Measurements from ENCODE around the gene NRG4. TPM values are rescaled to one million over a fixed set of nuclear protein-coding genes. Genes with fewer than 3 reads are reported as not detected.

The NRG4 gene
- total RNA-seq (2014; rRNA removed; shearing (Covaris generic); ENCODE audit: low replicate concordance): not detected in 2 replicates

- DNase-seq: no peak
- H3K9ac ChIP-seq (ENCODE audit: low read length): no peak within 1 kb of the TSS
- H4K20me1 ChIP-seq (ENCODE audit: insufficient read depth, low read depth, low read length): no peaks in the 10 kb centered on the region
Observed at GRCh38 chr15:76011627-76012551, at the start of gene NRG4. Gene NRG4 (minus strand): TSS chr15:76012424. CDS start chr15:76011230, 1,194 bp downstream.

GRCh38 chr15:76061700-76062099 lies 49.5 kb upstream of the NRG4 start:
- Histone ChIP-seq H4K20me1 (ENCODE audit: insufficient read depth, low read depth, low read length) (no peaks in the 10 kb centered on the region), H3K4me3 (ENCODE audit: low read length) (no peak overlapping the region), H3K9ac (ENCODE audit: low read length) (no peak overlapping the region), H2AFZ (ENCODE audit: low read length) (no peak overlapping the region), H3K4me2 (ENCODE audit: low read depth, low read length, poor library complexity, severe bottlenecking) (no peak overlapping the region), H3K9me2 (replicated peaks; ENCODE audit: insufficient read depth, low read length) (no peaks in the 10 kb centered on the region), H3K79me2 (ENCODE audit: low read length) (no peaks in the 10 kb centered on the region), H3K9me3 (ENCODE audit: low read length) (no peaks in the 10 kb centered on the region), H3K4me1 (ENCODE audit: low read length) (peaks cover 7% of the 10 kb centered on the region), H3K27me3 (ENCODE audit: low read length) (no peaks in the 10 kb centered on the region), H3K27ac (ENCODE audit: low read length) (no peak overlapping the region), H3K36me3 (ENCODE audit: insufficient read depth, low read length) (no peaks in the 10 kb centered on the region)
- no peak for DNase-seq

More at GRCh38 chr15:76011627-76012551, at the start of gene NRG4:
- H3K9me3 ChIP-seq (ENCODE audit: low read length): no peaks in the 10 kb centered on the region
- no peak within 1 kb of the TSS for H3K4me3 ChIP-seq (ENCODE audit: low read length)
- no peak within 1 kb of the TSS for H3K27ac ChIP-seq (ENCODE audit: low read length)
- no peaks in the 10 kb centered on the region for H3K36me3 ChIP-seq (ENCODE audit: insufficient read depth, low read length)
- H3K4me1 ChIP-seq (ENCODE audit: low read length): no peaks in the 10 kb centered on the region
- H3K9me2 ChIP-seq (replicated peaks; ENCODE audit: insufficient read depth, low read length): no peaks in the 10 kb centered on the region
- H3K79me2 ChIP-seq (ENCODE audit: low read length): no peaks in the 10 kb centered on the region
- H3K27me3 ChIP-seq (ENCODE audit: low read length): no peaks in the 10 kb centered on the region
- no peak within 1 kb of the TSS for H2AFZ ChIP-seq (ENCODE audit: low read length)
- H3K4me2 ChIP-seq (ENCODE audit: low read depth, low read length, poor library complexity, severe bottlenecking): no peak within 1 kb of the TSS

- no peak overlapping the region for H3K4me2 ChIP-seq (ENCODE audit: low read depth, low read length, poor library complexity, severe bottlenecking)
- H3K27me3 ChIP-seq (ENCODE audit: low read length): no peaks in the 10 kb centered on the region
- peaks cover 10% of the 10 kb centered on the region for H3K4me1 ChIP-seq (ENCODE audit: low read length)
- no peaks in the 10 kb centered on the region for H3K36me3 ChIP-seq (ENCODE audit: insufficient read depth, low read length)
- no peak for DNase-seq
- no peak overlapping the region for H3K4me3 ChIP-seq (ENCODE audit: low read length)
- H3K27ac ChIP-seq (ENCODE audit: low read length): no peak overlapping the region
- H3K79me2 ChIP-seq (ENCODE audit: low read length): no peaks in the 10 kb centered on the region
- H2AFZ ChIP-seq (ENCODE audit: low read length): no peak overlapping the region
- no peaks in the 10 kb centered on the region for H3K9me2 ChIP-seq (replicated peaks; ENCODE audit: insufficient read depth, low read length)
- no peaks in the 10 kb centered on the region for H3K9me3 ChIP-seq (ENCODE audit: low read length)
- H3K9ac ChIP-seq (ENCODE audit: low read length): no peak overlapping the region
- no peaks in the 10 kb centered on the region for H4K20me1 ChIP-seq (ENCODE audit: insufficient read depth, low read depth, low read length)
Observed at GRCh38 chr15:76060118-76060989, 48.1 kb upstream of the NRG4 start.

GRCh38 chr15:76059320-76060117 lies 47.3 kb upstream of the NRG4 start, which contains the start of gene TMEM266:
Gene TMEM266 (plus strand): TSS chr15:76059985. CDS start chr15:76134264, 74,279 bp downstream.
- H2AFZ ChIP-seq (ENCODE audit: low read length): no peak within 1 kb of the TSS
- H3K27me3 ChIP-seq (ENCODE audit: low read length): no peaks in the 10 kb centered on the region
- no peak within 1 kb of the TSS for H3K4me2 ChIP-seq (ENCODE audit: low read depth, low read length, poor library complexity, severe bottlenecking)
- no peak within 1 kb of the TSS for H3K27ac ChIP-seq (ENCODE audit: low read length)
- H4K20me1 ChIP-seq (ENCODE audit: insufficient read depth, low read depth, low read length): no peaks in the 10 kb centered on the region
- no peaks in the 10 kb centered on the region for H3K9me3 ChIP-seq (ENCODE audit: low read length)
- no peaks in the 10 kb centered on the region for H3K36me3 ChIP-seq (ENCODE audit: insufficient read depth, low read length)
- peaks cover 10% of the 10 kb centered on the region for H3K4me1 ChIP-seq (ENCODE audit: low read length)
- H3K9me2 ChIP-seq (replicated peaks; ENCODE audit: insufficient read depth, low read length): no peaks in the 10 kb centered on the region
- H3K4me3 ChIP-seq (ENCODE audit: low read length): no peak within 1 kb of the TSS
- no peak within 1 kb of the TSS for H3K9ac ChIP-seq (ENCODE audit: low read length)
- DNase-seq: no peak
- no peaks in the 10 kb centered on the region for H3K79me2 ChIP-seq (ENCODE audit: low read length)

GRCh38 chr15:76058714-76059319 lies 46.6 kb upstream of the NRG4 start:
- no peak overlapping the region for H3K27ac ChIP-seq (ENCODE audit: low read length)
- H3K27me3 ChIP-seq (ENCODE audit: low read length): no peaks in the 10 kb centered on the region
- no peaks in the 10 kb centered on the region for H4K20me1 ChIP-seq (ENCODE audit: insufficient read depth, low read depth, low read length)
- H3K79me2 ChIP-seq (ENCODE audit: low read length): no peaks in the 10 kb centered on the region
- H3K4me3 ChIP-seq (ENCODE audit: low read length): no peak overlapping the region
- H3K36me3 ChIP-seq (ENCODE audit: insufficient read depth, low read length): no peaks in the 10 kb centered on the region
- H2AFZ ChIP-seq (ENCODE audit: low read length): no peak overlapping the region
- H3K9me3 ChIP-seq (ENCODE audit: low read length): no peaks in the 10 kb centered on the region
- H3K9me2 ChIP-seq (replicated peaks; ENCODE audit: insufficient read depth, low read length): no peaks in the 10 kb centered on the region
- H3K4me1 ChIP-seq (ENCODE audit: low read length): peaks cover 10% of the 10 kb centered on the region
- DNase-seq: no peak
- no peak overlapping the region for H3K9ac ChIP-seq (ENCODE audit: low read length)
- H3K4me2 ChIP-seq (ENCODE audit: low read depth, low read length, poor library complexity, severe bottlenecking): no peak overlapping the region

- H2AFZ ChIP-seq (ENCODE audit: low read length): no peak overlapping the region
- no peaks in the 10 kb centered on the region for H3K36me3 ChIP-seq (ENCODE audit: insufficient read depth, low read length)
Observed at GRCh38 chr15:76057332-76058000, 45.2 kb upstream of the NRG4 start.

GRCh38 chr15:76056931-76057330 lies 44.7 kb upstream of the NRG4 start:
- no peaks in the 10 kb centered on the region for H4K20me1 ChIP-seq (ENCODE audit: insufficient read depth, low read depth, low read length)
- no peaks in the 10 kb centered on the region for H3K79me2 ChIP-seq (ENCODE audit: low read length)
- H3K27me3 ChIP-seq (ENCODE audit: low read length): no peaks in the 10 kb centered on the region
- H2AFZ ChIP-seq (ENCODE audit: low read length): no peak overlapping the region
- no peak overlapping the region for H3K9ac ChIP-seq (ENCODE audit: low read length)
- H3K4me3 ChIP-seq (ENCODE audit: low read length): no peak overlapping the region
- no peaks in the 10 kb centered on the region for H3K36me3 ChIP-seq (ENCODE audit: insufficient read depth, low read length)
- H3K4me2 ChIP-seq (ENCODE audit: low read depth, low read length, poor library complexity, severe bottlenecking): no peak overlapping the region
- no peaks in the 10 kb centered on the region for H3K9me3 ChIP-seq (ENCODE audit: low read length)
- H3K27ac ChIP-seq (ENCODE audit: low read length): no peak overlapping the region
- H3K4me1 ChIP-seq (ENCODE audit: low read length): peaks cover 10% of the 10 kb centered on the region
- no peaks in the 10 kb centered on the region for H3K9me2 ChIP-seq (replicated peaks; ENCODE audit: insufficient read depth, low read length)
- DNase-seq: peak; percentile 53

More at GRCh38 chr15:76057332-76058000, 45.2 kb upstream of the NRG4 start:
- Histone ChIP-seq H3K4me3 (ENCODE audit: low read length) (no peak overlapping the region), H3K27me3 (ENCODE audit: low read length) (no peaks in the 10 kb centered on the region), H3K9me3 (ENCODE audit: low read length) (no peaks in the 10 kb centered on the region), H3K4me2 (ENCODE audit: low read depth, low read length, poor library complexity, severe bottlenecking) (no peak overlapping the region), H3K4me1 (ENCODE audit: low read length) (peaks cover 10% of the 10 kb centered on the region), H3K9me2 (replicated peaks; ENCODE audit: insufficient read depth, low read length) (no peaks in the 10 kb centered on the region), H3K79me2 (ENCODE audit: low read length) (no peaks in the 10 kb centered on the region), H3K9ac (ENCODE audit: low read length) (no peak overlapping the region; the same call in 1 of the 2 replicates), H4K20me1 (ENCODE audit: insufficient read depth, low read depth, low read length) (no peaks in the 10 kb centered on the region), H3K27ac (ENCODE audit: low read length) (no peak overlapping the region)
- DNase-seq: peak; percentile 81
